B cell (primary cell): ENCODE measurements around the gene PHPT1. TPM values are rescaled to one million over a fixed set of nuclear protein-coding genes. Genes with fewer than 3 reads are reported as not detected.

Experiments
- ATAC-seq: fragments of 200-7000 bp; cut with Tn5 transposase; one replicate; pipeline ENCODE4 v1.10.0; 2021; ENCODE audit warnings: low read depth, mild to moderate bottlenecking, moderate number of reproducible peaks, moderate library complexity
- CTCF ChIA-PET: fragments of 350-600 bp; sonication (Branson Sonifier 250); formaldehyde crosslinking; loops from one replicate; lab custom pipeline; 2021; ENCODE audit warnings: antibody characterized with exemption, inconsistent platforms; lab: Charles Lee
- POLR2A ChIA-PET: fragments of 350-600 bp; sonication (Branson Sonifier 250); formaldehyde crosslinking; loops from one replicate; lab custom pipeline; 2021; ENCODE audit warnings: antibody characterized with exemption; lab: Charles Lee
- DNase-seq: peaks from one replicate; pipeline ENCODE4 v3.0.0; 2013
- H2AFZ ChIP-seq: 2 replicates; pipeline ENCODE4 v1.6.1; 2012; ENCODE audit warnings: mild to moderate bottlenecking, low read depth, low read length; ENCODE audit not compliant: insufficient read depth, poor library complexity, severe bottlenecking
- H3K27ac ChIP-seq, 2 donors: 1 replicate in 1 of 2; 2 replicates in 1 of 2; pipeline ENCODE4 v1.5.1; 2012 to 2013; ENCODE audit warnings: low read length in 2 of 2, mild to moderate bottlenecking in 2 of 2, moderate library complexity in 1 of 2
- H3K27me3 ChIP-seq, 4 experiments: fragments of 200-600 bp in 1 of 4; sonication (generic) in 1 of 4; replicated peaks in 1 of 4; 1 replicate in 2 of 4; 2 replicates in 2 of 4; pipeline versions ENCODE4 v1.6.1 to v1.7.0; 2013 to 2016; ENCODE audit warnings: low read length in 3 of 4, mild to moderate bottlenecking in 2 of 4, mixed read lengths in 1 of 4, moderate library complexity in 1 of 4; ENCODE audit not compliant: insufficient read depth in 4 of 4, control insufficient read depth in 3 of 4; ENCODE audit errors: control extremely low read depth in 1 of 4
- H3K36me3 ChIP-seq, 2 experiments: replicated peaks in 1 of 2; 1 replicate in 1 of 2; 2 replicates in 1 of 2; pipeline versions ENCODE4 v1.6.1 to v1.7.1; 2013; ENCODE audit warnings: low read length in 1 of 2; ENCODE audit not compliant: insufficient read depth in 2 of 2, control insufficient read depth in 1 of 2; ENCODE audit errors: control extremely low read depth in 1 of 2, extremely low read depth in 1 of 2
- H3K4me1 ChIP-seq, 2 donors: fragments of 200-600 bp in 1 of 2; sonication (generic) in 1 of 2; 1 replicate in 1 of 2; 2 replicates in 1 of 2; pipeline versions ENCODE4 v1.5.1 to v1.6.1; 2013 to 2017; ENCODE audit warnings: low read length in 2 of 2; ENCODE audit not compliant: control insufficient read depth in 2 of 2, insufficient read depth in 2 of 2
- H3K4me2 ChIP-seq: replicated peaks from 2 replicates; pipeline ENCODE3; 2012; ENCODE audit warnings: mild to moderate bottlenecking, low read depth, low read length; ENCODE audit not compliant: poor library complexity, severe bottlenecking
- H3K4me3 ChIP-seq, 5 experiments: fragments of 200-600 bp in 1 of 5; sonication (generic) in 1 of 5; 1 replicate in 3 of 5; 2 replicates in 2 of 5; pipeline versions ENCODE4 v1.5.1 to v1.7.0; 2011 to 2016; ENCODE audit warnings: low read length in 4 of 5, mild to moderate bottlenecking in 4 of 5, low read depth in 2 of 5, control low read depth in 1 of 5, moderate library complexity in 1 of 5; ENCODE audit not compliant: insufficient read depth in 1 of 5; ENCODE audit errors: control extremely low read depth in 1 of 5, extremely low read depth in 1 of 5
- H3K79me2 ChIP-seq: fragments of 200-600 bp; sonication (generic); one replicate; pipeline ENCODE4 v1.6.0; 2016; ENCODE audit warnings: low read length; ENCODE audit not compliant: control insufficient read depth, insufficient read depth
- H3K9ac ChIP-seq: fragments of 200-600 bp; sonication (generic); 2 replicates; pipeline ENCODE4 v1.6.1; 2017; ENCODE audit warnings: mild to moderate bottlenecking, low read length, moderate library complexity
- H3K9me3 ChIP-seq, 3 donors: one replicate each; pipeline versions ENCODE4 v1.6.1 to v1.7.1; 2013; ENCODE audit warnings: low read length in 2 of 3; ENCODE audit not compliant: control insufficient read depth in 2 of 3, insufficient read depth in 1 of 3; ENCODE audit errors: control extremely low read depth in 1 of 3
- H4K20me1 ChIP-seq: 2 replicates; pipeline ENCODE4 v1.6.0; 2012; ENCODE audit warnings: mild to moderate bottlenecking, low read length; ENCODE audit not compliant: insufficient read depth, control insufficient read depth, poor library complexity, severe bottlenecking
- H3K27ac Mint-ChIP-seq: one replicate; pipeline ENCODE4 v1.8.0; 2021; ENCODE audit warnings: mixed read lengths
- H3K27me3 Mint-ChIP-seq: one replicate; pipeline ENCODE4 v1.8.0; 2021; ENCODE audit warnings: mixed read lengths
- H3K4me1 Mint-ChIP-seq: one replicate; pipeline ENCODE4 v1.8.0; 2021; ENCODE audit warnings: mixed read lengths
- H3K4me3 Mint-ChIP-seq: one replicate; pipeline ENCODE4 v1.8.0; 2021; ENCODE audit warnings: mixed read lengths
- H3K9me3 Mint-ChIP-seq: one replicate; pipeline ENCODE4 v1.8.0; 2022; ENCODE audit warnings: mixed read lengths; ENCODE audit not compliant: insufficient read depth
- CTCF ChIP-seq: fragments of 200-600 bp; IDR thresholded peaks from one replicate; pipeline ENCODE4 v1.8.0; 2022; ENCODE audit warnings: antibody characterized with exemption, mild to moderate bottlenecking
- EZH2 ChIP-seq: IDR thresholded peaks from 2 replicates; pipeline ENCODE4 v1.6.1; 2012; ENCODE audit warnings: borderline replicate concordance, low read depth, mild to moderate bottlenecking, moderate library complexity, low read length; ENCODE audit not compliant: insufficient read depth, poor library complexity, severe bottlenecking
- WGBS: methylation state at CpG from one replicate; pipeline ENCODE4 v1.1.5; 2013; ENCODE audit warnings: missing lambda C conversion rate; ENCODE audit not compliant: insufficient coverage; 5-methylcytosine and 5-hydroxymethylcytosine counted together
- intact Hi-C: fragments of 100-400 bp; cut with micrococcal nuclease; formaldehyde crosslinking; loops from one replicate; pipeline ENCODE4 v1.10.0; 2022
- polyA plus RNA-seq: library from polyadenylated mRNA; depleted of rRNA; stranded (reverse); fragments of >200 nt; gene quantifications from 2 replicates; pipeline ENCODE4 v1.2.3, GENCODE V29; 2012
- total RNA-seq, 2 donors: library from RNA; stranded (reverse); fragments of 120-200 nt in 1 of 2; gene quantifications; 1 replicate in 1 of 2; 2 replicates in 1 of 2; pipeline versions ENCODE4 v1.2.3 to v1.2.4, GENCODE V29; 2013 to 2022

PHPT1 gene
- total and polyA plus RNA-seq, 2 donors (not counting 1 experiment from before 2014, with no cell fraction given): 36.5 to 37.2 TPM

- no peak overlapping the region for H2AFZ ChIP-seq
Measured at GRCh38 chr9:136858844-136859757, 9.9 kb downstream of the PHPT1 start.

More at GRCh38 chr9:136858844-136859757, 9.9 kb downstream of the PHPT1 start:
- no peaks in the 10 kb centered on the region for H3K27me3 Mint-ChIP-seq
- 86% methylated on average over 20 of the region's 20 CpGs for WGBS
- H3K4me3 Mint-ChIP-seq: no peak overlapping the region
- ChIA-PET POLR2A (interaction anchor here (0.6 kb wide), 1 partner anchor 42 kb away, joined by 3 read pairs; no protein-coding TSS in a partner anchor), CTCF (interaction anchor here (1.1 to 1.3 kb wide), 2 partner anchors 16 to 205 kb away, joined by 3 to 4 read pairs; partner anchors contain the start of gene AJM1)
- no peak for ATAC-seq
- H3K9me3 Mint-ChIP-seq: no peaks in the 10 kb centered on the region
- no peak overlapping the region for H3K4me3 ChIP-seq
- H3K9ac ChIP-seq: no peak overlapping the region
- no peaks in the 10 kb centered on the region for H3K27me3 ChIP-seq
- H3K4me1 Mint-ChIP-seq: peaks cover 7% of the 10 kb centered on the region
- DNase-seq: peak; percentile 13
- peaks cover 21% of the 10 kb centered on the region for H4K20me1 ChIP-seq
- H3K27ac ChIP-seq: no peak overlapping the region
- no peak overlapping the region for H3K27ac Mint-ChIP-seq
- intact Hi-C loops: no loop called here
- peaks cover 12% of the 10 kb centered on the region for H3K79me2 ChIP-seq
- H3K4me2 ChIP-seq: no peak overlapping the region
- H3K36me3 ChIP-seq: peaks cover 0 to 35% of the 10 kb centered on the region in 2 experiments
- H3K4me1 ChIP-seq: peaks cover 0 to 5% of the 10 kb centered on the region in 2 donors
- H3K9me3 ChIP-seq: no peaks in the 10 kb centered on the region
- TF ChIP-seq EZH2 (no peak), CTCF (no peak)
